Measurements from ENCODE around the gene DSP.

DNA sequence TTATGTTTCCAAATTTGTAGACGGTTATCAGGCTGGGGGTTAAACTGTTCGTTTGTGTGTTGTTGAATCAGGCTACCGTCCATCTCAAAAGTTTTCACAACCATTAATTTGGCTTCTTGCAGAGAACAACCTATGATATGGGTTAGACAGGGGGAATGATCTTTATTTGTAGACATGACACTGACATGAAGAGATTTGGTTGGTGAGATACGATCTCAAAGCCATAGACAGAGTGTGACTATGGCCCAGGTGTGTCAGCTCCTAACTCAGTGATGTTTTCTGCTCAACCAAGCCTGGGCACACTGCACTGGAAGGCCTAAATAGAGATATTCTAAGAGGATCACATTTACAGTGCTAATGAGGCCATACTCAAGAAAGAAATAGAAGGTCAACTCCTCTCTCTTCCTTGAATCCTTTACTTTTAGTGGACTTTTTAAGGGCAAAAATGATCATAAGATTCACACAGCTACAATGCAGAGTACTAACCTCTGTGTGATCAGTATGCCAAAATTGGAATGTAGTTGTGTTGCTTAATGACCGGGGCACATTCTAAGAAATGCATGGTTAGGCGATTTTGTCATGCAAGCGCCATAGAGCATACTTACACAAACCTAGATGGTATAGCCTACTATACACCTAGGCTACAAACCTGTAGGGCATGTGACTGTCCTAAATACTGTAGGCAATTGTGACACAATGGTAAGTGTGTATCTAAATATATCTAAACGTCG, 30.9 kb downstream of the DSP start:
- TF ChIP-seq, protein P1, sequence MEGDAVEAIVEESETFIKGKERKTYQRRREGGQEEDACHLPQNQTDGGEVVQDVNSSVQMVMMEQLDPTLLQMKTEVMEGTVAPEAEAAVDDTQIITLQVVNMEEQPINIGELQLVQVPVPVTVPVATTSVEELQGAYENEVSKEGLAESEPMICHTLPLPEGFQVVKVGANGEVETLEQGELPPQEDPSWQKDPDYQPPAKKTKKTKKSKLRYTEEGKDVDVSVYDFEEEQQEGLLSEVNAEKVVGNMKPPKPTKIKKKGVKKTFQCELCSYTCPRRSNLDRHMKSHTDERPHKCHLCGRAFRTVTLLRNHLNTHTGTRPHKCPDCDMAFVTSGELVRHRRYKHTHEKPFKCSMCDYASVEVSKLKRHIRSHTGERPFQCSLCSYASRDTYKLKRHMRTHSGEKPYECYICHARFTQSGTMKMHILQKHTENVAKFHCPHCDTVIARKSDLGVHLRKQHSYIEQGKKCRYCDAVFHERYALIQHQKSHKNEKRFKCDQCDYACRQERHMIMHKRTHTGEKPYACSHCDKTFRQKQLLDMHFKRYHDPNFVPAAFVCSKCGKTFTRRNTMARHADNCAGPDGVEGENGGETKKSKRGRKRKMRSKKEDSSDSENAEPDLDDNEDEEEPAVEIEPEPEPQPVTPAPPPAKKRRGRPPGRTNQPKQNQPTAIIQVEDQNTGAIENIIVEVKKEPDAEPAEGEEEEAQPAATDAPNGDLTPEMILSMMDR (conservative IDR thresholded peaks at IDR 0.05), result no peak
- TF ChIP-seq EZH2 (IDR thresholded peaks at IDR 0.05; ENCODE audit: low read depth), result no peak
